Parathyroid adenoma (tissue), 2 donors: ENCODE results near the gene SNAPC1.
A peak's percentile ranks its signal among the peaks of the same experiment; 100 is the strongest.

Source experiments
- H2AFZ ChIP-seq: fragments of 300-600 bp; sonication (generic); one replicate; pipeline ENCODE4 v1.7.0; 2017; ENCODE audit warnings: antibody characterized with exemption, mild to moderate bottlenecking
- H3K27ac ChIP-seq: fragments of 300-600 bp; sonication (generic); one replicate; pipeline ENCODE4 v1.7.0; 2017
- H3K27me3 ChIP-seq: fragments of 300-600 bp; sonication (generic); one replicate; pipeline ENCODE4 v1.7.0; 2017; ENCODE audit warnings: low read length; ENCODE audit not compliant: control insufficient read depth, insufficient read depth
- H3K36me3 ChIP-seq: fragments of 300-600 bp; sonication (generic); one replicate; pipeline ENCODE4 v1.7.0; 2017; ENCODE audit warnings: low read length; ENCODE audit not compliant: control insufficient read depth, insufficient read depth
- H3K4me1 ChIP-seq: fragments of 300-600 bp; sonication (generic); one replicate; pipeline ENCODE4 v1.7.0; 2017; ENCODE audit warnings: control low read depth
- H3K4me2 ChIP-seq: fragments of 300-600 bp; sonication (generic); one replicate; pipeline ENCODE4 v1.7.0; 2017; ENCODE audit warnings: low read length
- H3K4me3 ChIP-seq: fragments of 300-600 bp; sonication (generic); one replicate; pipeline ENCODE4 v1.7.0; 2017; ENCODE audit warnings: low read depth, low read length
- H3K79me2 ChIP-seq: fragments of 300-600 bp; sonication (generic); one replicate; pipeline ENCODE4 v1.7.0; 2017; ENCODE audit warnings: control low read depth
- H3K9ac ChIP-seq: fragments of 300-600 bp; sonication (generic); one replicate; pipeline ENCODE4 v1.7.0; 2017; ENCODE audit warnings: mild to moderate bottlenecking
- H3K9me3 ChIP-seq: fragments of 300-600 bp; sonication (generic); one replicate; pipeline ENCODE4 v1.7.0; 2017; ENCODE audit warnings: low read length; ENCODE audit not compliant: control insufficient read depth
- CTCF ChIP-seq: fragments of 300-600 bp; sonication (generic); IDR thresholded peaks from one replicate; pipeline ENCODE4 v1.7.0; 2017; ENCODE audit warnings: antibody characterized with exemption, mild to moderate bottlenecking
- donor health status: primary hyperparathyroidism.

The SNAPC1 gene

GRCh38 chr14:61832783-61833182 lies 70.6 kb downstream of the SNAPC1 start:
- Histone ChIP-seq H3K27me3 (no peaks in the 10 kb centered on the region), H3K4me3 (no peak overlapping the region), H2AFZ (no peak overlapping the region), H3K36me3 (no peaks in the 10 kb centered on the region), H3K27ac (no peak overlapping the region), H3K79me2 (no peaks in the 10 kb centered on the region), H3K4me2 (no peak overlapping the region), H3K9ac (no peak overlapping the region), H3K9me3 (no peaks in the 10 kb centered on the region), H3K4me1 (no peaks in the 10 kb centered on the region)
- no peak for TF ChIP-seq CTCF

- no peak overlapping the region for H3K4me3 ChIP-seq
- H3K4me1 ChIP-seq = peaks cover 2% of the 10 kb centered on the region
- H3K27me3 ChIP-seq = no peaks in the 10 kb centered on the region
- H3K79me2 ChIP-seq = no peaks in the 10 kb centered on the region
- no peak overlapping the region for H3K27ac ChIP-seq
- no peak overlapping the region for H3K4me2 ChIP-seq
- H3K9ac ChIP-seq = no peak overlapping the region
- H3K9me3 ChIP-seq = no peaks in the 10 kb centered on the region
- no peaks in the 10 kb centered on the region for H3K36me3 ChIP-seq
- H2AFZ ChIP-seq = no peak overlapping the region
- no peak for TF ChIP-seq CTCF
Measured at GRCh38 chr14:61836184-61836583, 74.0 kb downstream of the SNAPC1 start.

GRCh38 chr14:61836807-61837206 lies 74.6 kb downstream of the SNAPC1 start:
- Histone ChIP-seq H3K9me3 (no peaks in the 10 kb centered on the region), H3K4me2 (no peak overlapping the region), H3K9ac (no peak overlapping the region), H3K27ac (no peak overlapping the region), H2AFZ (no peak overlapping the region), H3K4me1 (peaks cover 2% of the 10 kb centered on the region), H3K36me3 (no peaks in the 10 kb centered on the region), H3K4me3 (no peak overlapping the region), H3K79me2 (no peaks in the 10 kb centered on the region), H3K27me3 (no peaks in the 10 kb centered on the region)
- TF ChIP-seq CTCF = no peak

GRCh38 chr14:61837336-61838229 lies 75.4 kb downstream of the SNAPC1 start:
- H3K79me2 ChIP-seq = no peaks in the 10 kb centered on the region
- no peak overlapping the region for H2AFZ ChIP-seq
- H3K36me3 ChIP-seq = no peaks in the 10 kb centered on the region
- TF ChIP-seq CTCF = peak; percentile 95
- H3K27ac ChIP-seq = no peak overlapping the region
- no peak overlapping the region for H3K4me2 ChIP-seq
- no peaks in the 10 kb centered on the region for H3K27me3 ChIP-seq
- H3K4me1 ChIP-seq = peaks cover 2% of the 10 kb centered on the region
- H3K9me3 ChIP-seq = no peaks in the 10 kb centered on the region
- H3K9ac ChIP-seq = no peak overlapping the region
- no peak overlapping the region for H3K4me3 ChIP-seq
